Testis (tissue), 3 donors: ENCODE data around the gene TMEM109. TPM values are rescaled to one million over a fixed set of nuclear protein-coding genes. Genes with fewer than 3 reads are reported as not detected.
"Not testable (repeated sequence)": the region's sequence is repeated elsewhere in the genome, so short reads cannot be mapped to it uniquely, and the experiment has no call there.

Experiments used
- DNase-seq: peaks from one replicate; pipeline ENCODE4 v3.0.0-alpha.2; 2019
- H3K27ac ChIP-seq, 2 donors: fragments of 200-600 bp; sonication (generic); one replicate each; pipeline ENCODE4 v1.5.1; 2019
- H3K27me3 ChIP-seq: fragments of 200-600 bp; sonication (generic); one replicate; pipeline ENCODE4 v1.5.1; 2019
- H3K36me3 ChIP-seq: fragments of 200-600 bp; sonication (generic); one replicate; pipeline ENCODE4 v1.5.1; 2017; ENCODE audit warnings: low read depth; ENCODE audit errors: missing control alignments
- H3K4me1 ChIP-seq: fragments of 200-600 bp; sonication (generic); one replicate; pipeline ENCODE4 v1.5.1; 2019
- H3K4me3 ChIP-seq, 2 donors: fragments of 200-600 bp; sonication (generic); one replicate each; pipeline ENCODE4 v1.5.1; 2017 to 2019
- H3K9me3 ChIP-seq: fragments of 200-600 bp; sonication (generic); one replicate; pipeline ENCODE4 v1.5.1; 2017
- CTCF ChIP-seq, 3 experiments: fragments of 450-650 bp in 2 of 3; fragments of 200-600 bp in 1 of 3; sonication (generic) in 1 of 3; IDR thresholded peaks; one replicate each; pipeline ENCODE4 v1.5.1; 2016 to 2019; ENCODE audit warnings: antibody characterized with exemption in 3 of 3, mild to moderate bottlenecking in 2 of 3, moderate library complexity in 1 of 3
- POLR2A ChIP-seq: fragments of 450-650 bp; IDR thresholded peaks from one replicate; pipeline ENCODE4 v1.6.1; 2017; ENCODE audit warnings: antibody characterized with exemption, mild to moderate bottlenecking, moderate library complexity
- WGBS, 2 donors: methylation state at CpG; one replicate each; pipeline ENCODE4 v1.1.5; 2018; 5-methylcytosine and 5-hydroxymethylcytosine counted together
- intact Hi-C: fragments of 100-400 bp; cut with DNase I; formaldehyde crosslinking; loops from one replicate; pipeline ENCODE4 v1.15.1; 2023; ENCODE audit warnings: low total_unique reads
- polyA plus RNA-seq: library from polyadenylated mRNA; stranded (reverse); fragments of 350-450 nt; fragmentation: Illumina TruSeq; extraction: RNeasy Lipid Tissue Mini Kit (QIAGEN cat#74804); gene quantifications from one replicate; pipeline ENCODE4 v1.2.3, GENCODE V29; 2014; ENCODE audit warnings: low read depth, low replicate concordance; ENCODE audit not compliant: insufficient read depth
- total RNA-seq, 2 donors: library from RNA; depleted of rRNA; stranded (reverse); fragments of >200 nt; gene quantifications; one replicate each; pipeline ENCODE4 v1.2.3, GENCODE V29; 2016

Gene TMEM109
- total and polyA plus RNA-seq, 3 donors from 2014 or later = 28.1 to 59.1 (median 46.7) TPM

- no peak for DNase-seq
- no peak overlapping the region for H3K27ac ChIP-seq
- H3K4me1 ChIP-seq = peaks cover 13% of the 10 kb centered on the region
- intact Hi-C loops = no loop called here
- H3K4me3 ChIP-seq = peak overlapping the region; percentile 96 to 99
- no peak for TF ChIP-seq POLR2A
- no peak for TF ChIP-seq CTCF (IDR thresholded peaks at IDR 0.05)
- no peaks in the 10 kb centered on the region for H3K36me3 ChIP-seq
- no peaks in the 10 kb centered on the region for H3K9me3 ChIP-seq
- WGBS, 2 donors = 34 to 39% methylated on average over 6 of the region's 6 CpGs
- no peaks in the 10 kb centered on the region for H3K27me3 ChIP-seq
Measured at GRCh38 chr11:60905047-60905446, 8.9 kb upstream of the TMEM109 start.

- TF ChIP-seq CTCF (IDR thresholded peaks at IDR 0.05) = no peak
- TF ChIP-seq POLR2A = no peak
- 3 to 5% methylated on average over 16 of the region's 16 CpGs for WGBS, 2 donors
- Histone ChIP-seq H3K9me3 (no peaks in the 10 kb centered on the region), H3K4me3 (peak overlapping the region; percentile 96 to 99), H3K27ac (peak overlapping the region; percentile 77 to 93), H3K4me1 (peaks cover 13% of the 10 kb centered on the region), H3K27me3 (no peaks in the 10 kb centered on the region), H3K36me3 (no peaks in the 10 kb centered on the region)
- DNase-seq = no peak
- intact Hi-C loops = no loop called here
Measured at GRCh38 chr11:60905551-60906113, 8.3 kb upstream of the TMEM109 start.

- H3K36me3 ChIP-seq = no peaks in the 10 kb centered on the region
- H3K27me3 ChIP-seq = no peaks in the 10 kb centered on the region
- H3K27ac ChIP-seq = peak within 1 kb of the TSS; percentile 77 to 93
- peak; percentile 98 for DNase-seq
- peak; percentile 22 for TF ChIP-seq POLR2A
- TF ChIP-seq CTCF (IDR thresholded peaks at IDR 0.05) = no peak
- intact Hi-C loops = no loop called here
- WGBS, 2 donors = 0 to 1% methylated on average over 49 to 71 of the region's 75 CpGs
- no peaks in the 10 kb centered on the region for H3K9me3 ChIP-seq
- peak within 1 kb of the TSS; percentile 96 to 99 for H3K4me3 ChIP-seq
- H3K4me1 ChIP-seq = peaks cover 13% of the 10 kb centered on the region
Measured at GRCh38 chr11:60906132-60906972, 7.6 kb upstream of the TMEM109 start, which contains the start of gene PRPF19. PRPF19 (minus strand) TSS chr11:60906585; CDS start chr11:60906382, 203 bp downstream.

- intact Hi-C loops = no loop called here
- no peaks in the 10 kb centered on the region for H3K9me3 ChIP-seq
- no peak for DNase-seq
- no peak for TF ChIP-seq CTCF (IDR thresholded peaks at IDR 0.05)
- TF ChIP-seq POLR2A = no peak
- 31 to 78% methylated on average over 1 of the region's 1 CpG for WGBS, 2 donors
- no peaks in the 10 kb centered on the region for H3K36me3 ChIP-seq
- H3K27ac ChIP-seq = no peak overlapping the region
- peaks cover 20% of the 10 kb centered on the region for H3K4me1 ChIP-seq
- H3K4me3 ChIP-seq = no peak overlapping the region
- H3K27me3 ChIP-seq = no peaks in the 10 kb centered on the region
Measured at GRCh38 chr11:60908803-60909202, 5.2 kb upstream of the TMEM109 start.

GRCh38 chr11:60909680-60910280 lies 4.2 kb upstream of the TMEM109 start:
- H3K36me3 ChIP-seq, H3K9me3 ChIP-seq, H3K27ac ChIP-seq, DNase-seq, H3K4me3 ChIP-seq, intact Hi-C loops, H3K27me3 ChIP-seq: not testable (repeated sequence)
- WGBS, 2 donors = 76 to 77% methylated on average over 3 of the region's 3 CpGs
- peaks cover 17% of the 10 kb centered on the region for H3K4me1 ChIP-seq
